Esophagus squamous epithelium (tissue), 4 donors: ENCODE results near the gene RHD.

Experiments
- CTCF ChIP-seq, 6 experiments: fragments of 450-650 bp in 4 of 6; fragments of 200-600 bp in 2 of 6; sonication (generic) in 2 of 6; IDR thresholded peaks; one replicate each; pipeline ENCODE4 v1.5.1; 2016 to 2019; ENCODE audit warnings: antibody characterized with exemption in 6 of 6, mild to moderate bottlenecking in 4 of 6, moderate library complexity in 4 of 6
- POLR2A ChIP-seq, 4 donors: fragments of 450-650 bp; IDR thresholded peaks; one replicate each; pipeline ENCODE4 v1.6.1; 2017; ENCODE audit warnings: antibody characterized with exemption in 4 of 4, mild to moderate bottlenecking in 4 of 4, moderate library complexity in 3 of 4

DNA sequence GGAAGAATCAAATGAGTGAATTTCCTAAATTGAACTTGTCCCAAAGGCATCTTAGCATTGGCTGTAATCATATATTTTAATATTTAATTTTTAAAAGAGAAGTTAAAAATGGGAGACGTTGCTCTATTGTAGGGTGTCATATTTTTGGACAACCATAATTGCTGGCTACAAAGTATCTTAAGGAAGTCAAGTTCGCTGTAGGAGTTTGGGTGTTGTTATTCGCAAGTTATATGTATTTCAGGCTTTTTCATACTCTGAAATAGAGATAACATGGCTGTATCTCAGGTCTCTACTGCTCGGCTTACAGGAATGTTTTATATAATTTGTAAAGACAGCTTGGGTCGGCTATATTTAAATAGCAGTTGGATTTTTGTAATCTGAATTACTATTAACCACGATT, 66.7 kb downstream of the RHD start:
- TF ChIP-seq CTCF (IDR thresholded peaks at IDR 0.05) (no peak), POLR2A (IDR thresholded peaks at IDR 0.05) (no peak)
